IPS-20b (cell line): ENCODE data around the gene SYDE1.
"Not testable (repeated sequence)": the region's sequence is repeated elsewhere in the genome, so short reads cannot be mapped to it uniquely, and the experiment has no call there.

ENCODE experiments used
- H3K27ac ChIP-seq: one replicate; pipeline ENCODE4 v1.5.1; 2013; ENCODE audit warnings: low read length
- H3K27me3 ChIP-seq: 2 replicates; pipeline ENCODE4 v1.6.1; 2013; ENCODE audit warnings: mild to moderate bottlenecking, low read length, inconsistent platforms; ENCODE audit not compliant: insufficient read depth
- H3K36me3 ChIP-seq: 2 replicates; pipeline ENCODE4 v1.6.1; 2013; ENCODE audit warnings: low read depth, mild to moderate bottlenecking, inconsistent platforms, low read length, moderate library complexity; ENCODE audit not compliant: insufficient read depth
- H3K4me1 ChIP-seq: 2 replicates; pipeline ENCODE4 v1.6.1; 2013; ENCODE audit warnings: mild to moderate bottlenecking, control low read depth, inconsistent platforms, low read length, moderate library complexity; ENCODE audit not compliant: insufficient read depth
- H3K4me3 ChIP-seq: 2 replicates; pipeline ENCODE4 v1.5.1; 2013; ENCODE audit warnings: mild to moderate bottlenecking, low read length, inconsistent platforms
- H3K9ac ChIP-seq: 2 replicates; pipeline ENCODE4 v1.6.1; 2013; ENCODE audit warnings: low read depth, mild to moderate bottlenecking, inconsistent platforms, low read length, moderate library complexity
- H3K9me3 ChIP-seq: 2 replicates; pipeline ENCODE4 v1.6.1; 2013; ENCODE audit warnings: mild to moderate bottlenecking, low read depth, low read length, inconsistent platforms; ENCODE audit not compliant: insufficient read depth

Gene SYDE1

GRCh38 chr19:15093001-15093400 lies 14.2 kb upstream of the SYDE1 start:
- Histone ChIP-seq H3K27me3 (peaks cover 5% of the 10 kb centered on the region), H3K4me1 (no peaks in the 10 kb centered on the region), H3K4me3 (no peak overlapping the region), H3K36me3 (no peaks in the 10 kb centered on the region), H3K9me3 (no peaks in the 10 kb centered on the region), H3K27ac (no peak overlapping the region), H3K9ac (no peak overlapping the region)

DNA sequence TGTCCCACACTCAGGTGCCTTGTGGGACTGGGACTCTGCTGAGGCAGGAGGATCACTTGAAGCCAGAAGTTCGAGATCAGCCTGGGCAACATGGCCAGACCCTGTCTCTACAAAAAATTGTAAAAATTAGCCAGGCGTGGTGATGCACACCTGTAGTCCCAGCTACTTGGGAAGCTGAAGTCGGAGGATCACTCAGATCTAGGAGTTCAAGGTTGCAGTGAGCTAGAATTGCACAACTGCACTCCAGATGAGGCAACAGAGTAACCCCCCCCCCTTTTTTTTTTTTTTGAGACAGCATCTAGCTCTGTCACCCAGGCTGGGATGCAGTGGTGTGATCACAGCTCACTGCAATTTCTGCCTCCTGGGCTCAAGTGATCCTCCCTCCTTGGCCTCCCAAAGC lies 11.0 kb upstream of the SYDE1 start:
- H3K27ac ChIP-seq = no peak overlapping the region

DNA sequence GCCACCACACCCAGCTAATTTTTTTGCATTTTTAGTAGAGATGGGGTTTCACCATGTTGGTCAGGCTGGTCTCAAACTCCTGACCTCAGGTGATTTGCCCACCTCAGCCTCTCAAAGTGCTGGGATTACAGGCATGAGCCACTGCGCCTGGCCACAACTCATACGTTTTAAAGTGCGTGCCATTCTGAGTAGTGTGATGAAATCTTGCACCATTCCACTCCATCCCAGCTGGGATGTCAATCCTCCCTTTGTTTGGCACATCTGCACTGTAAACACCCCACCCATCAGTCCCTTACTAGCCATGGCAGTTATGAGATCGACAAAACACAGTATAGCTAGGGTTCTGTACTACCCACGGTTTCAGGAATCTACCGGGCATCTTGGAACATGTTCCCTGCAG lies 9.2 kb upstream of the SYDE1 start:
- not testable (repeated sequence) for H3K4me3 ChIP-seq, H3K4me1 ChIP-seq, H3K9me3 ChIP-seq, H3K36me3 ChIP-seq, H3K27me3 ChIP-seq, H3K9ac ChIP-seq, H3K27ac ChIP-seq

More for the DNA sequence above, 11.0 kb upstream of the SYDE1 start:
- Histone ChIP-seq H3K27me3 (no peaks in the 10 kb centered on the region), H3K4me1 (no peaks in the 10 kb centered on the region), H3K9me3 (no peaks in the 10 kb centered on the region), H3K4me3 (no peak overlapping the region), H3K36me3 (no peaks in the 10 kb centered on the region), H3K9ac (no peak overlapping the region)

DNA sequence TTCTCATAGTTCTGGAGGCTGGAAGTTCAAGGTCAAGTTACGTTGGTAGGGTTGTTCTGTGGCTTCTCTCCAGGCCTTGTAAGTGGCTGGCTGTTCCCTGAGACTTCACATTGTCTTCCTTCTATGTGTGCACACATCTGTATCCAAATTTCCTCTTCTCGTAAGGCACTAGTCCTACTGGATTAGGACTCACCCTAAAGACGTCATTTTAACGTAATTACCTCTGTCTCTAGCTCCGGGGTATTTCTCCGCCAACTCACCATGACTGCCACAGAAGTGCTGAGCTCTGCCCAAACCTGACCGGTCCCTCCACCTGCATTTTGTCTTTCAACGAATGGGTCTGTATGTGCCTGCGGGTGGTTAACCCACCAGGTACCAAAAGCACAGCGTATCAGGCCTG lies 8.7 kb upstream of the SYDE1 start:
- Histone ChIP-seq H3K27ac (no peak overlapping the region), H3K4me1 (no peaks in the 10 kb centered on the region), H3K27me3 (no peaks in the 10 kb centered on the region), H3K9me3 (peaks cover 2% of the 10 kb centered on the region; the same call in 1 of the 2 replicates), H3K36me3 (no peaks in the 10 kb centered on the region), H3K9ac (no peak overlapping the region), H3K4me3 (no peak overlapping the region)

GRCh38 chr19:15099017-15099582 lies 8.1 kb upstream of the SYDE1 start:
- H3K9me3 ChIP-seq = peaks cover 5% of the 10 kb centered on the region; the same call in 1 of the 2 replicates
- H3K9ac ChIP-seq = no peak overlapping the region
- no peaks in the 10 kb centered on the region for H3K36me3 ChIP-seq
- H3K27me3 ChIP-seq = no peaks in the 10 kb centered on the region
- no peaks in the 10 kb centered on the region for H3K4me1 ChIP-seq
- no peak overlapping the region for H3K4me3 ChIP-seq
- no peak overlapping the region for H3K27ac ChIP-seq

DNA sequence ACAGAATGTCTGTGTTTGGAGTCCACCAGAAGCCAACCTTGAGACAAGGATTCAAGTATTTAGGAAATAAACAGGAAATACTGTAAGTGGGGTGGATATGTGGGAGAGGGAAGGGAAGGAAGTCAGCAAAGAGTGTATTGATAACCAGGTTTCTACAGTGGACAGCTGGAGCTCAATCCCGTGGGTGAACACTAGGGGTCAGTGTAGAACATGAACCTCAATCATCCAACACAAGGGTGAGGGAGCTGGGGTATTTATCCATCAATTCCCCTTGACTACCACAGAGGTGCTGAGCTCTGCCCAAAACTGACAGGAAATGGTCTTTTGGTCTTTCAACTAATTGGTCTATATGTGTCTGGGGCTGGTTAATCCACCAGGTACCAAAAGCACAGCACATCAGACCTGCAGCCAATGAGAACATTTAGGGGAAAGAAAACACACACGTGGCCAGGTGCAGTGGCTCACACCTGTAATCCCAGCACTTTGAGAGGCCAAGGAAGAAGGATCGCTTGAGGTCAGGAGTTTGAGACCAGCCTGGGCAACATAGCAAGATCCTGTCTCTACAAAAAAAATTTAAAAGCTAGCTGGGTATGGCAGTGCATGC lies 5.6 kb upstream of the SYDE1 start:
- no peak overlapping the region for H3K4me3 ChIP-seq
- H3K4me1 ChIP-seq = peaks cover 1% of the 10 kb centered on the region; the same call in 1 of the 2 replicates
- H3K36me3 ChIP-seq = no peaks in the 10 kb centered on the region
- no peak overlapping the region for H3K27ac ChIP-seq
- no peaks in the 10 kb centered on the region for H3K27me3 ChIP-seq
- no peak overlapping the region for H3K9ac ChIP-seq
- H3K9me3 ChIP-seq = peaks cover 9% of the 10 kb centered on the region; the same call in 1 of the 2 replicates

GRCh38 chr19:15104003-15104402 lies 3.2 kb upstream of the SYDE1 start:
- Histone ChIP-seq H3K9ac (no peak overlapping the region), H3K27ac (no peak overlapping the region), H3K36me3 (peaks cover under 1% of the 10 kb centered on the region; the same call in 1 of the 2 replicates), H3K4me3 (no peak overlapping the region), H3K9me3 (peaks cover 9% of the 10 kb centered on the region; the same call in 1 of the 2 replicates), H3K27me3 (no peaks in the 10 kb centered on the region), H3K4me1 (peaks cover 7% of the 10 kb centered on the region)

GRCh38 chr19:15104411-15104810 lies 2.8 kb upstream of the SYDE1 start:
- Histone ChIP-seq H3K36me3 (peaks cover 4% of the 10 kb centered on the region; the same call in 1 of the 2 replicates), H3K27ac (no peak overlapping the region), H3K9me3 (peaks cover 9% of the 10 kb centered on the region; the same call in 1 of the 2 replicates), H3K9ac (no peak overlapping the region), H3K27me3 (no peaks in the 10 kb centered on the region), H3K4me1 (peaks cover 7% of the 10 kb centered on the region), H3K4me3 (no peak overlapping the region)

GRCh38 chr19:15105044-15105443 lies 2.2 kb upstream of the SYDE1 start:
- peaks cover 9% of the 10 kb centered on the region; the same call in 1 of the 2 replicates for H3K9me3 ChIP-seq
- H3K9ac ChIP-seq = no peak overlapping the region
- peaks cover 8% of the 10 kb centered on the region for H3K36me3 ChIP-seq
- H3K4me1 ChIP-seq = peaks cover 7% of the 10 kb centered on the region
- H3K4me3 ChIP-seq = no peak overlapping the region
- H3K27me3 ChIP-seq = no peaks in the 10 kb centered on the region
- no peak overlapping the region for H3K27ac ChIP-seq

GRCh38 chr19:15108145-15108844 lies 1.1 kb downstream of the SYDE1 start:
- Histone ChIP-seq H3K9ac (peak overlapping the region; percentile 89; the same call in 1 of the 2 replicates), H3K27ac (peak overlapping the region; percentile 72), H3K27me3 (no peaks in the 10 kb centered on the region), H3K36me3 (peaks cover 40% of the 10 kb centered on the region), H3K4me3 (peak overlapping the region; percentile 88), H3K4me1 (peaks cover 7% of the 10 kb centered on the region), H3K9me3 (peaks cover 9% of the 10 kb centered on the region; the same call in 1 of the 2 replicates)

DNA sequence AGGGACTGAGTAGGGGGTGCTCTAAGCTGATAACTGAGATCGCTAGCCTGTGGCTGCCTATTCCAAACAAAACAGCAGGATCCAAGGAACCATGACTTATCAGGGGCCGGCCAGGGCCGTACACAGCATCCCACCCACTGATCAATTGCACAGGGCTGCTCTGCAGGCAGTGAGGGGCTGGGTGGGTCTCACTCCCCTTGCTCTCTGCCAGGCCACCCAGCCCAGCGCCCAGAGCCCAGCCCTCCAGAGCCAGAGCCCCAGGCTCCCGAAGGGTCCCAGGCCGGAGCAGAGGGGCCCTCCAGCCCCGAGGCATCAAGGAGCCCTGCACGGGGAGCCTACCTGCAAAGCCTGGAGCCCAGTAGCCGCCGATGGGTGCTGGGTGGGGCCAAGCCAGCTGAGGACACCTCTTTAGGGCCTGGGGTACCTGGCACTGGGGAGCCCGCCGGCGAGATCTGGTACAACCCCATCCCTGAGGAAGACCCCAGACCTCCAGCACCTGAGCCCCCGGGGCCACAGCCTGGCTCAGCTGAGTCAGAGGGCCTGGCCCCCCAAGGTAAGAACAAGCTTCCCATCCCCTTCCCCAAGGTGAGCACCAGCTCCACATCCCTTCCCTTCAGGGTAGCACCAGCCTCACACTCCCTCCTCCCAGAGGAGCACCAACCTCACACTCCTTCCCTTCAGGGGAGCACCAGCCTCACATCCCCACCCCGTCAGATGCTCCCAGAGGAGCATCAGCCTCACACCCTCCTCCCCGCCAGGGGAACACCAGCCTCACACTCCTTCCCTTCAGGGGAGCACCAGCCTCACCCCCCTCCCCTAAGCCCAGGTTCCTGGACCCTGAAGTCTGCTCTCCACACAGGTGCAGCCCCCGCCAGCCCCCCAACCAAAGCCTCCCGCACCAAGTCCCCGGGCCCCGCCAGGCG lies 1.9 kb downstream of the SYDE1 start:
- H3K9me3 ChIP-seq = peaks cover 4% of the 10 kb centered on the region; the same call in 1 of the 2 replicates
- H3K27ac ChIP-seq = no peak overlapping the region
- H3K9ac ChIP-seq = no peak overlapping the region
- peaks cover 7% of the 10 kb centered on the region for H3K4me1 ChIP-seq
- H3K4me3 ChIP-seq = peak overlapping the region; percentile 88; the same call in 1 of the 2 replicates
- H3K36me3 ChIP-seq = peaks cover 48% of the 10 kb centered on the region
- no peaks in the 10 kb centered on the region for H3K27me3 ChIP-seq
